H1 (cell line): Measurements from ENCODE around the gene CDK5.

Source experiments
- CHD1 ChIP-seq: IDR thresholded peaks from 2 replicates; pipeline ENCODE4 v1.6.1; 2012; ENCODE audit warnings: low read depth, low read length, improper control_type of control experiment
- CHD2 ChIP-seq: IDR thresholded peaks from 2 replicates; pipeline ENCODE4 v1.6.1; 2012; ENCODE audit warnings: low read length, improper control_type of control experiment
- EZH2 ChIP-seq: fragments of 200-600 bp; sonication (generic); IDR thresholded peaks from 2 replicates; pipeline ENCODE4 v1.7.1; 2012; ENCODE audit warnings: low read depth, mild to moderate bottlenecking, moderate library complexity, low read length, inconsistent platforms; ENCODE audit not compliant: severe bottlenecking
- GABPA ChIP-seq: IDR thresholded peaks from 2 replicates; pipeline ENCODE4 v1.6.1; 2011; ENCODE audit warnings: mild to moderate bottlenecking, low read length, moderate library complexity, borderline replicate concordance; ENCODE audit not compliant: insufficient read depth
- PHF8 ChIP-seq: fragments of 200-600 bp; sonication (generic); conservative IDR thresholded peaks from 2 replicates; pipeline ENCODE4 v1.7.1; 2012; ENCODE audit warnings: low read depth, mild to moderate bottlenecking, inconsistent platforms, low read length, moderate library complexity
- POLR2A ChIP-seq, 2 experiments: IDR thresholded peaks; 1 replicate in 1 of 2; 2 replicates in 1 of 2; pipeline ENCODE4 v1.6.1; 2011; ENCODE audit warnings: low read depth in 2 of 2, low read length in 2 of 2, mild to moderate bottlenecking in 2 of 2; ENCODE audit errors: control extremely low read depth in 1 of 2
- POU5F1 ChIP-seq: IDR thresholded peaks from 2 replicates; pipeline ENCODE4 v1.6.1; 2011; ENCODE audit warnings: low read depth, mild to moderate bottlenecking, low read length, moderate library complexity
- RAD21 ChIP-seq, 2 experiments: IDR thresholded peaks in 1 of 2; conservative IDR thresholded peaks in 1 of 2; 2 replicates each; pipeline ENCODE4 v1.6.1; 2011; ENCODE audit warnings: low read depth in 2 of 2, low read length in 2 of 2, improper control_type of control experiment in 1 of 2, inconsistent platforms in 1 of 2, mild to moderate bottlenecking in 1 of 2, moderate library complexity in 1 of 2
- TCF12 ChIP-seq: IDR thresholded peaks from 2 replicates; pipeline ENCODE4 v1.6.1; 2011; ENCODE audit warnings: low read depth, mild to moderate bottlenecking, low read length
- TEAD4 ChIP-seq: IDR thresholded peaks from 2 replicates; pipeline ENCODE4 v1.6.1; 2012; ENCODE audit warnings: low read depth, low read length, inconsistent platforms, mixed read lengths
- TF ChIP-seq, protein P1 (sequence below), 3 experiments: IDR thresholded peaks; 1 replicate in 2 of 3; 2 replicates in 1 of 3; pipeline versions ENCODE4 v1.5.1 to v1.6.1; 2011; ENCODE audit warnings: low read length in 3 of 3, mild to moderate bottlenecking in 3 of 3, inconsistent platforms in 2 of 3, low read depth in 1 of 3, moderate library complexity in 1 of 3; ENCODE audit not compliant: insufficient read depth in 1 of 3; ENCODE audit errors: control extremely low read depth in 1 of 3

DNA sequence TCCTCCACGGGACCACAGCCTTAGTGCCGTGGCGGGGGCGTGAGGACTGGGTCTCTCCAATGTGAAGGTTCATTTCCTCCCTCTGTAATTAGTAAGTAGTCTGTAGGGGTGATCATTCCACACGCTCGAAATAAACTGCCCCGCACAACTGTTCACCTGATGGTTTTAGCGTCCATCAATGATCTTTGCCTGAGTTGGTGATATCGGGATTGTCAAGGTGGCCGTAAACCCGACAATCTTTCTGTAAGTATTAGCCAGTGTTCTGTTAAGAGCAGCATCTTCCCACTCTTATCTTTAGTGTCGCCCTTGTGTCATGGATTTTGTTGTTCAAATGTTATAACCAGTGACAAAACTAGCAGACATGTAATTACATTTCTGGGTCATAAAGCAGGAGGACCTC lies 46.3 kb upstream of the CDK5 start:
- no peak for TF ChIP-seq PHF8
- no peak for TF ChIP-seq CHD1
- no peak for TF ChIP-seq CHD2
- no peak for TF ChIP-seq TEAD4
- TF ChIP-seq, protein P1, sequence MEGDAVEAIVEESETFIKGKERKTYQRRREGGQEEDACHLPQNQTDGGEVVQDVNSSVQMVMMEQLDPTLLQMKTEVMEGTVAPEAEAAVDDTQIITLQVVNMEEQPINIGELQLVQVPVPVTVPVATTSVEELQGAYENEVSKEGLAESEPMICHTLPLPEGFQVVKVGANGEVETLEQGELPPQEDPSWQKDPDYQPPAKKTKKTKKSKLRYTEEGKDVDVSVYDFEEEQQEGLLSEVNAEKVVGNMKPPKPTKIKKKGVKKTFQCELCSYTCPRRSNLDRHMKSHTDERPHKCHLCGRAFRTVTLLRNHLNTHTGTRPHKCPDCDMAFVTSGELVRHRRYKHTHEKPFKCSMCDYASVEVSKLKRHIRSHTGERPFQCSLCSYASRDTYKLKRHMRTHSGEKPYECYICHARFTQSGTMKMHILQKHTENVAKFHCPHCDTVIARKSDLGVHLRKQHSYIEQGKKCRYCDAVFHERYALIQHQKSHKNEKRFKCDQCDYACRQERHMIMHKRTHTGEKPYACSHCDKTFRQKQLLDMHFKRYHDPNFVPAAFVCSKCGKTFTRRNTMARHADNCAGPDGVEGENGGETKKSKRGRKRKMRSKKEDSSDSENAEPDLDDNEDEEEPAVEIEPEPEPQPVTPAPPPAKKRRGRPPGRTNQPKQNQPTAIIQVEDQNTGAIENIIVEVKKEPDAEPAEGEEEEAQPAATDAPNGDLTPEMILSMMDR (IDR thresholded peaks at IDR 0.05; ENCODE audit: control extremely low read depth in 1 of 3, insufficient read depth in 1 of 3, low read depth in 1 of 3, low read length in 3 of 3): no peak
- no peak for TF ChIP-seq POLR2A (IDR thresholded peaks at IDR 0.05; ENCODE audit: control extremely low read depth in 1 of 2, low read depth in 2 of 2, low read length in 2 of 2)
- no peak for TF ChIP-seq GABPA
- no peak for TF ChIP-seq EZH2
- TF ChIP-seq POU5F1: no peak
- TF ChIP-seq RAD21 (IDR thresholded peaks at IDR 0.05 in 1 of 2, conservative IDR thresholded peaks at IDR 0.05 in 1 of 2; ENCODE audit: low read depth in 2 of 2, low read length in 2 of 2): no peak
- TF ChIP-seq TCF12: no peak
